ENCODE results near the gene INSIG2. TPM values are rescaled to one million over a fixed set of nuclear protein-coding genes. Genes with fewer than 3 reads are reported as not detected.

Gene INSIG2
- total RNA-seq, 1 donor from 2014 or later = 32.2 TPM

DNA sequence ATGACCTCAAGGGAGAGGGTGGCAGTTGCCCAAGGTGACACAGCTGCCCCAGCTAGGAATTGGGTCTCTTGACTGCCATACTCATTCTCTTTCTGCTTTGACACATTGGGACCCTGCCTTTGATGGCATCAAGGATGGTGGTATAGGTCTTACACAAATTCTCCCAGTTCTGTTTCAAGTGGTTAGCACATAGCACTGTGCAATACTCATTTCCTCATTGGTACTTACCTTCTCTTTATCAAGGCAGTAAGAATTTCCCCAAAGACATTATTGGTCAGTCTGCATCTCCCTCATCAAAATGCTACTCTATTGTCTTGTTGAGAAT, 38.5 kb upstream of the INSIG2 start:
- H3F3A ChIP-seq (ENCODE audit: low read depth) = no peaks in the 10 kb centered on the region
- Mint-ChIP-seq H3K27me3 (ENCODE audit: insufficient read depth, low read depth) (no peaks in the 10 kb centered on the region), H3K36me3 (no peaks in the 10 kb centered on the region), H3K27ac (no peak overlapping the region), H3K4me3 (no peak overlapping the region), H3K9me3 (no peaks in the 10 kb centered on the region), H3K4me1 (peaks cover 30% of the 10 kb centered on the region)
- H3K4me1 ChIP-seq = peaks cover 16% of the 10 kb centered on the region
- H3K27me3 ChIP-seq = peaks cover 13% of the 10 kb centered on the region
- H3K27ac ChIP-seq = no peak overlapping the region
- no peaks in the 10 kb centered on the region for H3K36me3 ChIP-seq
- H4K20me1 ChIP-seq (ENCODE audit: low read depth) = no peaks in the 10 kb centered on the region
- H2AFZ ChIP-seq (replicated peaks) = no peak overlapping the region
- no peaks in the 10 kb centered on the region for H3K79me2 ChIP-seq (ENCODE audit: low read depth)
- no peak overlapping the region for H3K9ac ChIP-seq
- TF ChIP-seq, protein P1, sequence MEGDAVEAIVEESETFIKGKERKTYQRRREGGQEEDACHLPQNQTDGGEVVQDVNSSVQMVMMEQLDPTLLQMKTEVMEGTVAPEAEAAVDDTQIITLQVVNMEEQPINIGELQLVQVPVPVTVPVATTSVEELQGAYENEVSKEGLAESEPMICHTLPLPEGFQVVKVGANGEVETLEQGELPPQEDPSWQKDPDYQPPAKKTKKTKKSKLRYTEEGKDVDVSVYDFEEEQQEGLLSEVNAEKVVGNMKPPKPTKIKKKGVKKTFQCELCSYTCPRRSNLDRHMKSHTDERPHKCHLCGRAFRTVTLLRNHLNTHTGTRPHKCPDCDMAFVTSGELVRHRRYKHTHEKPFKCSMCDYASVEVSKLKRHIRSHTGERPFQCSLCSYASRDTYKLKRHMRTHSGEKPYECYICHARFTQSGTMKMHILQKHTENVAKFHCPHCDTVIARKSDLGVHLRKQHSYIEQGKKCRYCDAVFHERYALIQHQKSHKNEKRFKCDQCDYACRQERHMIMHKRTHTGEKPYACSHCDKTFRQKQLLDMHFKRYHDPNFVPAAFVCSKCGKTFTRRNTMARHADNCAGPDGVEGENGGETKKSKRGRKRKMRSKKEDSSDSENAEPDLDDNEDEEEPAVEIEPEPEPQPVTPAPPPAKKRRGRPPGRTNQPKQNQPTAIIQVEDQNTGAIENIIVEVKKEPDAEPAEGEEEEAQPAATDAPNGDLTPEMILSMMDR (IDR thresholded peaks at IDR 0.05) = no peak
- TF ChIP-seq EZH2phosphoT487 (IDR thresholded peaks at IDR 0.05) (no peak), EZH2 (IDR thresholded peaks at IDR 0.05) (no peak)
- no peaks in the 10 kb centered on the region for H3K9me3 ChIP-seq (ENCODE audit: low read depth)
- no peak overlapping the region for H3K4me2 ChIP-seq
- no peak for DNase-seq (ENCODE audit: low spot score)
- H3K4me3 ChIP-seq = no peak overlapping the region

DNA sequence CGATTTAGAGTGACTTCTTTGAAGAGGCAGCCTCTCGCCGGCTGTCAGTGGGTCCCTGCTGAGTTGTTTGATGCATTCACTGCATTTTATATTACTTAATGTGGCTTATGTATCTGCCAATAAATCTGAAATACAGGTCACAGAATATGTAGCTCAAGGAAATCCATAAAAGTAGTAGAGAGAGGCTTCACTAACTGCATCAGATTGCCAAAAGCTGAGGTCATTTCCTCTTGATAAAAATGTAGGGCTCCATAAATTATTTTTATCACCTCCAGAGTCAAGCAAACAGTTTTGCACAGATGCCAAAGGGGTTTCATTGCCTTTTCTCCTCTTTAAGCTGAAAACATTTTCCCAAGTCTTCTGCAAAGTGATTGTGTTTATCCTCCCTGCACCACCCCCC, 37.9 kb upstream of the INSIG2 start:
- Mint-ChIP-seq H3K4me3 (no peak overlapping the region), H3K27ac (no peak overlapping the region), H3K9me3 (no peaks in the 10 kb centered on the region), H3K4me1 (peaks cover 36% of the 10 kb centered on the region), H3K27me3 (ENCODE audit: insufficient read depth, low read depth) (no peaks in the 10 kb centered on the region), H3K36me3 (no peaks in the 10 kb centered on the region)
- Histone ChIP-seq H2AFZ (replicated peaks) (no peak overlapping the region), H3K79me2 (ENCODE audit: low read depth) (no peaks in the 10 kb centered on the region), H3F3A (ENCODE audit: low read depth) (no peaks in the 10 kb centered on the region), H3K9ac (no peak overlapping the region), H3K9me3 (ENCODE audit: low read depth) (no peaks in the 10 kb centered on the region), H3K27ac (no peak overlapping the region), H3K4me2 (no peak overlapping the region), H3K27me3 (peaks cover 13% of the 10 kb centered on the region), H3K4me1 (peaks cover 19% of the 10 kb centered on the region), H4K20me1 (ENCODE audit: low read depth) (no peaks in the 10 kb centered on the region), H3K36me3 (no peaks in the 10 kb centered on the region), H3K4me3 (no peak overlapping the region)
- TF ChIP-seq EZH2 (IDR thresholded peaks at IDR 0.05) (no peak), EZH2phosphoT487 (IDR thresholded peaks at IDR 0.05) (no peak)
- TF ChIP-seq, protein P1 (IDR thresholded peaks at IDR 0.05) = no peak
- DNase-seq (ENCODE audit: low spot score) = no peak

DNA sequence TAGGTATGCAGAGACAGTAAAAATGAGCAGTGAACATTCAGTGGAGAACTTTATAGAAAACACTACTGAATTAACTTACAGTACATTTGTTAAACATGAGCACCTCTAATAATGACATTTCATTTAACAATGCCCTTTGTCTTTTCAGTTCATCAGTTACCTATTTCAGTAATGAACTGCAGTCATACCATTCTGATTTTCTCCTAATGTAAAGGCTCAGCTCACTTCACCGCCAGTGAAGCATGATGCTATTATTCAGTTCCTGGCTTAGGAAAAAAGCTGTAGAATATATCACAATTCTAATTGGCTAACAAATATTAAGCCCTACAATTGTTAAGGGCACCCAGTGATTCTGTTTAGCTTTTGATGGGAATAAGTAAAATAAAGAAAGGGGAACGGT, 37.3 kb upstream of the INSIG2 start:
- Histone ChIP-seq H4K20me1 (ENCODE audit: low read depth) (no peaks in the 10 kb centered on the region), H3K9ac (no peak overlapping the region), H3K4me2 (no peak overlapping the region), H3K27ac (no peak overlapping the region), H3K4me1 (peaks cover 25% of the 10 kb centered on the region), H3K27me3 (peaks cover 13% of the 10 kb centered on the region), H3F3A (ENCODE audit: low read depth) (no peaks in the 10 kb centered on the region), H3K79me2 (ENCODE audit: low read depth) (no peaks in the 10 kb centered on the region), H3K4me3 (no peak overlapping the region), H3K36me3 (no peaks in the 10 kb centered on the region), H2AFZ (replicated peaks) (no peak overlapping the region), H3K9me3 (ENCODE audit: low read depth) (no peaks in the 10 kb centered on the region)
- TF ChIP-seq EZH2 (IDR thresholded peaks at IDR 0.05) = no peak
- TF ChIP-seq, protein P1 (IDR thresholded peaks at IDR 0.05) = no peak
- no peaks in the 10 kb centered on the region for H3K9me3 Mint-ChIP-seq
- no peaks in the 10 kb centered on the region for H3K36me3 Mint-ChIP-seq
- H3K4me1 Mint-ChIP-seq = peaks cover 42% of the 10 kb centered on the region
- H3K27ac Mint-ChIP-seq = no peak overlapping the region
- no peak overlapping the region for H3K4me3 Mint-ChIP-seq
- no peaks in the 10 kb centered on the region for H3K27me3 Mint-ChIP-seq (ENCODE audit: insufficient read depth, low read depth)
- no peak for DNase-seq (ENCODE audit: low spot score)

All from neural progenitor cell (in vitro differentiated cells).